PC-9 (cell line): ENCODE results near the gene CROCC. TPM values are rescaled to one million over a fixed set of nuclear protein-coding genes. Genes with fewer than 3 reads are reported as not detected.
"Not testable (repeated sequence)": the region's sequence is repeated elsewhere in the genome, so short reads cannot be mapped to it uniquely, and the experiment has no call there.

Experiments used
- BruUV-seq: library from RNA; stranded (reverse); fragments of 400-500 nt; replicated peaks from 2 replicates; lab custom pipeline; 2021; lab: Mats Ljungman, UMichigan
- CTCF ChIA-PET: fragments of 300-600 bp; sonication (Branson Sonifier 250); formaldehyde crosslinking; loops from one replicate; lab custom pipeline; 2022; ENCODE audit warnings: antibody characterized with exemption; lab: Charles Lee
- POLR2A ChIA-PET: fragments of 300-600 bp; sonication (Branson Sonifier 250); formaldehyde crosslinking; loops from one replicate; lab custom pipeline; 2022; ENCODE audit warnings: antibody characterized with exemption; ENCODE audit not compliant: unreplicated experiment; lab: Charles Lee
- DNase-seq, 2 experiments: peaks; one replicate each; pipeline versions ENCODE4 v3.0.0 to v3.0.0-alpha.2; 2015 to 2022; ENCODE audit warnings: mixed read lengths in 1 of 2
- H2AFZ ChIP-seq: fragments of 200-600 bp; sonication (generic); 2 replicates; pipeline ENCODE4 v1.8.1; 2017; ENCODE audit warnings: antibody characterized with exemption
- H3F3A ChIP-seq: fragments of 200-600 bp; sonication (generic); 2 replicates; pipeline ENCODE4 v1.8.1; 2017; ENCODE audit warnings: antibody characterized with exemption, mild to moderate bottlenecking, low read depth; ENCODE audit not compliant: insufficient read depth
- H3K27ac ChIP-seq: fragments of 200-600 bp; sonication (generic); 2 replicates; pipeline ENCODE4 v1.6.1; 2016; ENCODE audit warnings: mixed run types
- H3K27me3 ChIP-seq: fragments of 200-600 bp; sonication (generic); 2 replicates; pipeline ENCODE4 v1.6.1; 2016; ENCODE audit warnings: low read depth, mixed run types; ENCODE audit not compliant: insufficient read depth
- H3K36me3 ChIP-seq: fragments of 200-600 bp; sonication (generic); 2 replicates; pipeline ENCODE4 v1.6.1; 2016; ENCODE audit warnings: low read depth, mixed run types
- H3K4me1 ChIP-seq: fragments of 200-600 bp; sonication (generic); replicated peaks from 2 replicates; pipeline ENCODE4 v1.6.1; 2016; ENCODE audit warnings: mixed run types; ENCODE audit not compliant: insufficient read depth
- H3K4me2 ChIP-seq: fragments of 200-600 bp; sonication (generic); 2 replicates; pipeline ENCODE4 v1.6.1; 2017; ENCODE audit warnings: mixed run types
- H3K4me3 ChIP-seq: fragments of 200-600 bp; sonication (generic); 2 replicates; pipeline ENCODE4 v1.6.1; 2016; ENCODE audit warnings: mixed run types
- H3K79me2 ChIP-seq: fragments of 200-600 bp; sonication (generic); 2 replicates; pipeline ENCODE4 v1.6.1; 2017; ENCODE audit warnings: low read depth, mixed run types
- H3K9me2 ChIP-seq: fragments of 200-600 bp; sonication (generic); 2 replicates; pipeline ENCODE4 v1.8.1; 2017; ENCODE audit warnings: mild to moderate bottlenecking; ENCODE audit not compliant: insufficient read depth
- H3K9me3 ChIP-seq: fragments of 200-600 bp; sonication (generic); 2 replicates; pipeline ENCODE4 v1.8.1; 2016; ENCODE audit warnings: low read depth; ENCODE audit not compliant: insufficient read depth
- H4K20me1 ChIP-seq: fragments of 200-600 bp; sonication (generic); 2 replicates; pipeline ENCODE4 v1.8.1; 2017; ENCODE audit not compliant: insufficient read depth
- EZH2 ChIP-seq: fragments of 200-600 bp; sonication (generic); IDR thresholded peaks from 2 replicates; pipeline ENCODE4 v1.8.0; 2017; ENCODE audit warnings: antibody characterized with exemption, low read depth
- intact Hi-C: fragments of 100-400 bp; cut with micrococcal nuclease; formaldehyde crosslinking; loops from one replicate; pipeline ENCODE4 v1.10.0; 2022; ENCODE audit not compliant: unreplicated experiment
- total RNA-seq: library from RNA; stranded (reverse); gene quantifications from 2 replicates; pipeline ENCODE4 v1.2.3, GENCODE V29; 2021
- TF ChIP-seq, protein P1 (sequence below): fragments of 200-600 bp; sonication (generic); conservative IDR thresholded peaks from 2 replicates; pipeline ENCODE4 v1.6.1; 2017; ENCODE audit warnings: mixed run types, antibody characterized with exemption, mild to moderate bottlenecking, moderate library complexity

CROCC gene
- total RNA-seq, 1 experiment from 2014 or later = 18.9 TPM

DNA sequence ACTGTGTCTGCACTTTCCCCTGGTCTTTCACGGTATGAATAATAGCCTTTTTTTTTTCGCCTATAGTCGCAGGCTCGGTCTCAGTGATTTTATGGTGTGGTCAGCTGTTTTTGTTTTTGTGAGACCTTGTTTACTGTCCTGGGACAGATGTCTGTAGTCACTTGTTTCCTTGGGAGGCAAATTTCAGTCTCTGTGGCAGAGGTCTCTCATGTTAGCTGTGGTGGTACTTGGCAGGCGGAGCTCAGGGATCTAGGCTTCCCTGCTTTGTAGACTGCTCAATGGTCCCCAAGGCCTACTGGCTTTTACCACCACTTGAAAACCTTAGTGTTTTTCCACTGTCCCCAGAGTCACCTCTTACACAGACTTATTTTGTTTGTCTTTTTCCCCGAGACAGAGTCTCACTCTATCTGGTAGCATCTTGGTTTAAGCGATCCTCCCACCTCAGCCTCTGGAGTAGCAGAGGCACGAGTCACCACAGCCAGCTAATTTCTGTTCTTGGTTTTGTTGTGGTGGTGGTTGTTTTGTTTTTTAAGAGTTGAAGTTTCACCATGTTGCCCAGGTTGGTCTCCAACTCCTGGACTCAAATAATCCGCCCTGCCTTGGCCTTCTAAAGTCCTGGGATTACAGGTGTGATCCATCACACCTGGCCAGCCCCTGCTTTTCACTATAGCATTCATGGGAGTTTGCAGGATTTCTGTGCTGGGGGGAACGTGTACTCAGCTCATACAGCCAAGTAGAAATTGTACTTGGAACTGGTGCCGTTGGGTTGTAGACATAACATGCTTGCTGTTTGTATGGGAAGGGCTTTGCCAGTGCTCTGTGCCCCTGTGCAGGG is 15.6 kb upstream of the CROCC start:
- no peaks in the 10 kb centered on the region for H3K27me3 ChIP-seq
- TF ChIP-seq EZH2 = no peak
- TF ChIP-seq, protein P1, sequence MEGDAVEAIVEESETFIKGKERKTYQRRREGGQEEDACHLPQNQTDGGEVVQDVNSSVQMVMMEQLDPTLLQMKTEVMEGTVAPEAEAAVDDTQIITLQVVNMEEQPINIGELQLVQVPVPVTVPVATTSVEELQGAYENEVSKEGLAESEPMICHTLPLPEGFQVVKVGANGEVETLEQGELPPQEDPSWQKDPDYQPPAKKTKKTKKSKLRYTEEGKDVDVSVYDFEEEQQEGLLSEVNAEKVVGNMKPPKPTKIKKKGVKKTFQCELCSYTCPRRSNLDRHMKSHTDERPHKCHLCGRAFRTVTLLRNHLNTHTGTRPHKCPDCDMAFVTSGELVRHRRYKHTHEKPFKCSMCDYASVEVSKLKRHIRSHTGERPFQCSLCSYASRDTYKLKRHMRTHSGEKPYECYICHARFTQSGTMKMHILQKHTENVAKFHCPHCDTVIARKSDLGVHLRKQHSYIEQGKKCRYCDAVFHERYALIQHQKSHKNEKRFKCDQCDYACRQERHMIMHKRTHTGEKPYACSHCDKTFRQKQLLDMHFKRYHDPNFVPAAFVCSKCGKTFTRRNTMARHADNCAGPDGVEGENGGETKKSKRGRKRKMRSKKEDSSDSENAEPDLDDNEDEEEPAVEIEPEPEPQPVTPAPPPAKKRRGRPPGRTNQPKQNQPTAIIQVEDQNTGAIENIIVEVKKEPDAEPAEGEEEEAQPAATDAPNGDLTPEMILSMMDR = no peak
- no peak overlapping the region for H2AFZ ChIP-seq
- ChIA-PET POLR2A (no interaction called here), CTCF (no interaction called here)
- no peaks in the 10 kb centered on the region for H3K36me3 ChIP-seq
- no peak overlapping the region for H3K4me2 ChIP-seq
- peaks cover 20% of the 10 kb centered on the region for H3F3A ChIP-seq
- BruUV-seq = no TSS peak
- H3K27ac ChIP-seq = no peak overlapping the region
- H3K79me2 ChIP-seq = no peaks in the 10 kb centered on the region
- no peak overlapping the region for H3K4me3 ChIP-seq
- no peaks in the 10 kb centered on the region for H4K20me1 ChIP-seq
- no peaks in the 10 kb centered on the region for H3K9me2 ChIP-seq
- no peaks in the 10 kb centered on the region for H3K9me3 ChIP-seq
- no peak for DNase-seq
- intact Hi-C loops = no loop called here
- peaks cover 9% of the 10 kb centered on the region for H3K4me1 ChIP-seq

DNA sequence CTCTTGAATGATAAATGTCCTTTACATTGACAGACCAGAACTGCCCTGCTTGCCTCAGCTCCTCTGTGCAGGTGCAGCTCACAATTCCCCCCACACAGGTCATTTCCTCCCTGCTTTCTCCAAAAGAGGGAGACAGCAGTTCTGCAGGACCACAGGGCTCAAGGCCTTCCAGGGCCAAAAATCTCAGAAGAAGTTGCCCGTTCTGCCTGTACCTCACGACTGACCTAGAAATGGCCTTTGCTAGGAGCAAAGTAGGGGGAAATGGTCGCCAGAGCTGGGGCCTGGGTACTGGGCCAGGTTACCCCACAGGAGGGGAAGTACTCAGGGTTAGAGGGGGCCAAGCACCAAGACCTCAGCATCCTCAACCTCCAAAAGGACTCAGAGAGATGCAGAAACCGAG is 14.9 kb upstream of the CROCC start:
- Histone ChIP-seq H3K4me2 (no peak overlapping the region), H3K9me3 (no peaks in the 10 kb centered on the region), H3K36me3 (no peaks in the 10 kb centered on the region), H4K20me1 (no peaks in the 10 kb centered on the region), H3K9me2 (no peaks in the 10 kb centered on the region), H3F3A (peaks cover 20% of the 10 kb centered on the region), H3K4me1 (peaks cover 9% of the 10 kb centered on the region), H3K27ac (no peak overlapping the region), H3K4me3 (no peak overlapping the region), H2AFZ (no peak overlapping the region), H3K79me2 (no peaks in the 10 kb centered on the region), H3K27me3 (no peaks in the 10 kb centered on the region)
- BruUV-seq = no TSS peak
- no peak for DNase-seq
- CTCF ChIA-PET = no interaction called here
- POLR2A ChIA-PET = no interaction called here
- TF ChIP-seq, protein P1 = no peak
- intact Hi-C loops = no loop called here

DNA sequence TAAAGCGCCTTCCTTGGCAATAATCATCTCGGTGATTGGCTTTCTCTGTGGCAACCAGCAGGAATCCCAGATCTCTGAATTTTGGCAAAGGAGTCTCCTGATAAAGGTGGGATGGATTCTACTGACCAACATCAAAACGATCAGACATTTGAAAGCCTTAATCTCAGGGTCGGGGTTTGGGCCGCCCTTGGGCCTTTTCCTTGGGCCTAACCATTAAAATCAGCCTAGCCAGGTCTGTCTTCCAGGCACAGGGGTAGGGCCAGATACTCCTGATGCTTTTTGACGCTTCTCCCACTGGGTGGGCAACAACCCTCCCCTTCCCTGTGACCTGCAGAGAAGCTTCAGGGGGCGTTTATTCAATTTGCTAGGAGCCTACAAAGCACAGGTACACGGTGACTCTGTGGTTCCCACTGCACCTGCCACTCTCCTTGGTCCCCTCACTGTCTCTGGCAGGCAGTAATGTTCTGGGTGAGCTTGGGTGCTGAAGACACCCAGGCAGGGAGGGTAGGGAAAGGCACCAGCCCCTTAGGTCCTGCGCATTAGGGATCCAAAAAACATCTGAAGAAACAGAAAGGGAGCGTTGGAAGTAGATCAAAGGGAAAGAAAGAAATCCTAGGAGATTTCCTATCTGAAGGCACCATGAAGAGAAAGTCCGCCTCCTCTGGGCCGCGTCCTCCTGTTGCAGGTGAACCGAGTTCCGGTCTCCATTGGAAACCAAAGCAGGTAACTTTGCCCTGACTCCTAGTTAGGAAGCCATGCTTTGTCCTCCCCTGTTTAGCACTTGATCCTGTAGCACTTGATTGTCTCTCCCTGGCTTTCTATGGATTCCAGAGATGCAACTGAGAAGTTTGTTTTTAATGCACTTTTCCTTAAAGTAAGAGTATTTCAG is 13.6 kb upstream of the CROCC start:
- DNase-seq = no peak
- intact Hi-C loops = no loop called here
- H3K4me3 ChIP-seq = no peak overlapping the region
- H4K20me1 ChIP-seq = no peaks in the 10 kb centered on the region
- no peak overlapping the region for H3K4me2 ChIP-seq
- no peak overlapping the region for H2AFZ ChIP-seq
- no TSS peak for BruUV-seq
- peaks cover 18% of the 10 kb centered on the region for H3F3A ChIP-seq
- H3K79me2 ChIP-seq = no peaks in the 10 kb centered on the region
- no peaks in the 10 kb centered on the region for H3K9me2 ChIP-seq
- TF ChIP-seq, protein P1 = no peak
- H3K27me3 ChIP-seq = no peaks in the 10 kb centered on the region
- ChIA-PET CTCF (no interaction called here), POLR2A (no interaction called here)
- no peak overlapping the region for H3K27ac ChIP-seq
- no peaks in the 10 kb centered on the region for H3K9me3 ChIP-seq
- H3K36me3 ChIP-seq = no peaks in the 10 kb centered on the region
- H3K4me1 ChIP-seq = peaks cover 4% of the 10 kb centered on the region

DNA sequence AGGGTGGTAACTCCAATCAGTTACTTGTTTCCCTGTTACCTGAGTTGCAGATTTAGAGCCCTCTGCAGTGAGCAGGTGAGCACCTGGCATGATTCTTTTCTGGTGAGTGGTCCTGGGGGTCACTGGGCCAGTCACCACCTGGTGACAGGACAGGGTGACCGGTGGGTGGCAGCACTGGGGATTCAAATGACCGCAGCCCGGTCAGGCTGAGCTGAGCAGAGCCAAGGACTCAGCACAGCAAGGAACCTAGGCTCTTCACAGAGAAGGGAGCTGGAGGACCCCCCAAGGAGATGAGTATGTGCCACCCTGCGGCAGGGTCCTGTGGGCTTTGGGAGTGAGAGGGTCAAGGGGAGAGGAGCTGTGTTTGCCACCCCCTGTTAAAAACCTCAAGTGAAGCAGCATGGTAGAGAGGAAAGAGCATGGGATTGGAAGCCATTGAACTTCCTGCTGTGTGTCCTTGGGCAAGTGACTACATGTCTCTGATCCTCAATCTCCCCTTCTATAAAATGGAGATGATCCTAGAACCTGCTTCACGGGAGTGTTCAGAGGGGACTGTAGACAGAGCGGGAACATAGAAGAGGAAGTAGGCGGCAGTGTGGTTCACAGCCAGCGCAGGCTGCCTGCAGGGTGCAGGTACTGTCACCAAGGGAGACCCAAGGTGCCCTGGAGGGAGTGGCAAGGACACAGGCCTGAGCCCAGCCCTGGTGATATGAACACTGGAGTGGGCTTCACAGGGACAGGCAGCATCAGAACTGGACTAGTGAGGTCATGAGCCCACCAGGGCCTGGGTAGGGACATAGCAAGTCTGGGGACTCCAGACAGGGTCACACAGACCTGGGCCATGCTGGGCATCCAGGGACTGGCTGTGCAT is 9.6 kb upstream of the CROCC start:
- H3K4me2 ChIP-seq, H2AFZ ChIP-seq, H3K4me3 ChIP-seq, H3F3A ChIP-seq, H3K27ac ChIP-seq, H3K4me1 ChIP-seq, H4K20me1 ChIP-seq, H3K27me3 ChIP-seq, H3K9me3 ChIP-seq, H3K9me2 ChIP-seq, BruUV-seq, CTCF ChIA-PET, H3K36me3 ChIP-seq, H3K79me2 ChIP-seq, DNase-seq, POLR2A ChIA-PET: not testable (repeated sequence)
- intact Hi-C loops = loop anchor here (5.0 kb wide), 2 partner anchors 35 to 135 kb away; no protein-coding TSS in a partner anchor
